ENCODE results near the gene CBX8.

Gene CBX8

DNA sequence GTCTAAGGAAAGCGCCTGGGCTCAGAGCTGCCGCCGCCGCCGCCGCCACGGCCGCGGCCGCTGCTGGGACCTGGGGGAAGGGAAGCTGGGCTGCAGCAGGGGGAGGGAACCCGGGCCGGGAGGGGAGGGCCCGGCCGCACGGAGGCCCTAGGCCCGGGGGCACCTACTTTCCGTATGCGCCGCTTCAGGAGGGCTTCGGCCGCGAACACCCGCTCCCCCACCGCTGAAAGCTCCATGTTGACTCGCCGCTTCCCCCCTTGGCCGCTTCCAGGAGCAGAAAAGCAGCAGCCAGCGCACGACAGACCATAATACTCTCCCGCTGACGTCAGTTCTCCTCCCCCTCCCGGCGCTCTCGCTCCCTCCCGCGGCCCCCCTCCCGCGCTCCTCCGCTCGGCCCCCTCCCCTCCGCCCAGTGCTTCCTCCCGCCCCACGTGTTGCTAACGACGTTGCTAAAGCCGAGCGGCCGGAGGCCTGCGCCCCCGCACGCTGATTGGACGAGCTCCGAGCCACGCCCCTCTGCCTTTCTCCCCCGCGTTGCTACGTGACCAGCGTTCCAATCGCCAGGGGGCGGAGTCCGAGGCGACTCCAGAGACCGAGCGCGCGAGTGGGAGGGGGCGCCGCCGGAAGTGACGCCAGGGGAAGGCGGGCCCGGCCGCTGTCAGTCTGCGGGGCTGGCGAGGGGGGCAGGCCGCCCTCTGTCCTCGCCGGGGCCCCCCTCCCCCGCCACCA is at the start of gene CBX8:
TSS of gene CBX8 (minus strand) at position 315 of the 729 bp plus-strand sequence. CDS start at position 236, 79 bp downstream.
- DNase-seq: peak; percentile 100

DNA sequence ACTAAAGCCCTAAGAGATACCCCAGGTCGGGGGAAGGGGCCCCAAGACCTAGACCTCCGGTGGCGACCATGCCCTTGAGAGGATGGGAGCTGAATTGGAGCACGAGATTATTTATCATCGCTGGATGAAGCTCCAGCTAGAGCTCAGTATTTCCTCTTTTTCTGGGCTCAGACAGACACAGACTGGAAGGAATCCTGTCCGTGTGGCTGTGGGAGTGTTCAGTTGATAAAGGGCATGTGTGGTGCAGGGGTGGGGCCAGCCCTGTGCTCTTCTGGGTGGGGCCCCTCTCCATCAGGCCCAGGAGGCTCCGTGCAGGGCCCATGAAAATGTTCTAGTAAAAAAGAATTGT is 48.7 kb upstream of the CBX8 start:
- peak; percentile 25 for DNase-seq

DNA sequence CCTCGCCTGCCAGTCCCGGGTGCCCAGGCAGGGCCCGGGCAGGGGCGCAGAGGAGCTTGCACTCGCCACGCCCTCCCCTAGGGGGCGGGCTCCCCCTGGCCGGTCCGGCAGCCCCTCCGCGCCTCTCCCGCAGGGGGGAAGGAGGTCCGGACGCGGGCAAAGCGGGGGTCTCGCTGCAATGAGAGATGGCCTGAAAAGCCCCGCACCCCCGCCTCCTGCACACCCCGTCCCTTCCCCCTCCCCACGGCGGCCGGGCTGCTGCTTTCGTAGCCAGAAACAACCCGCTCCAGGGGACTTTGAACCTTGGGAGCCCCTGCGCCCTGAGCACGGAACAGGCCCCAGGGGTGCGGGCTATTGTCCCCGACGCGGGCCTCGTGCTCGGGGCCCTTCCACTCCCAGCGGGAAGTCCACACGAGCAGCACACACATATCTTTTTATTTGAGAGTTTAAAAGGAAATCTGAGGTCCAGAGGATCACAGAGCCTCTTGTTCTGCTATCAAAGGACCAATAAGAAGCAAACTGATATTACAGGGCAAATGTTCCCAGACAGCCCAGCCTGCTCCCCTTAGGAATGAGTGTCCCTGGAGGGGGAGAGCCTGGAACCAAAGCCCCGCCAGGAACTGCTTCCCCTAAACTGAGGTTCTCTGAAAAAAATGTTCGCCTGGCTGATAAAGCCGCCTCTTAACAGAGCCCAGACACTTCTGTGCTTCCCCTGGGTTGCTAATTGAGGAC is 48.2 kb upstream of the CBX8 start:
- no peak for DNase-seq

DNA sequence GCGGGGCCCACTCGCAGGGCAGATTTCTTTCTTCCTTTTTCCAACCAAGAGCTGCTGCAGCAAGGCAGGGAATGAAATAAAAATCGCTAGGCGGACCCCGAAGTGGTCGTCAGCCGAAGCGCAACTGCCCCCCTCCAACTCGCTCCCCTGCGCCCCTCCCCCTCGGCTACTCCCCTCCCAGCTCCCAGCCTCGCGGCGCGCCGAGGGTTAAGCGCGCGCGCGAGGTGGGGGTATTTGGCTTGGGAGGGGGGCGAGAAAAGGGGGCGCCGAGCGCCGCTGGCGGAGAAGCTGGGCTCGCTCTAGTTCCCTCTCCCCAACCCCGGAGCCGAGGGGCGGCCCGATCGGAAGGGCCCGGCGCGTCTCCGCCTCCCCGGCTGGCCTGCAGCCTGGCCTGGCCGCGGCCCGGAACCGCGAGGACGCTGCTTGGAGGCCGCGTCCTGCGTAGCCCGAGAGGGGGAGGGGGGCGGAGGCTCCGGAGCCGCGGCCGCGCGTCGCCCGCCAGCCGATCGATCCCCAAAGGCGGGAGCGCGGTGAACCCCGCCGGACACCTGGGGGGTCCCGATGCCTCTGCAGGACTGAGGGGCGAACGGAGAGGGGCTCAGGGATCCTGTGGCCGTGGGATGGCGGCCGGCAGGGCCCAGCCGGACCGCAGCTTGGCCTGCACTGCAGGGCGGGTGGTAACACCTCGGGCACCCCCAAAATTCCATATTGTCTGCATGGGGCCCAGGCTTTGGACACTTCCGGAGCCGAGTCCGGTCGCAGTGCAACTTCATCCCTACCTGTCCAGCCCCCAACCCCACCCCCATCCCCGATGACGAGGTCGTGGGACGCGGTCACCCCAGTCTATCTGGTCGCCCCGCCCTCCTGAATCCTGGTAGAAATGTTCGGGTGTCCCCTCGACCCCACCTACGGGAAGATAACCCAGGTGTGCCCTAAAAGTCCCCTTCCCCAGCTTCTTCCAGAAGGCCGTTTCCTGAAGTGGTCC is 47.2 kb upstream of the CBX8 start:
- DNase-seq: no peak

DNA sequence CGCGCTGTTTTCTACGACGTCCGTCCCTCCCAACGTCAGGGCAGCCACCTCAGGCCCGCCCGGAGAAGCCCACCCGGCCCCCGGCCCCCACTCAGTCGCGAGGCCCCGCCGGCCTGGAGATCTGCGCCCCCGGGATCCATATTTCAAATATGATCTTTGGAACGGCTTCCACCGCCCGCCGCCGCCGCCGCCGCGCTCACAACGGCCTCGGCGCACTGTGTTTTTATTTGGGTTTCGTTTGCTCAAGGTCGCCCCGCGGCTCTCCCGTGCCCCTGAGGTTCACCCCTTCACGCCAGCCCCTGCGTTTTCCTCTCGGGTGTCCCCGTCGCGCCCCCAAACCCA is 46.6 kb upstream of the CBX8 start:
- no peak for DNase-seq

DNA sequence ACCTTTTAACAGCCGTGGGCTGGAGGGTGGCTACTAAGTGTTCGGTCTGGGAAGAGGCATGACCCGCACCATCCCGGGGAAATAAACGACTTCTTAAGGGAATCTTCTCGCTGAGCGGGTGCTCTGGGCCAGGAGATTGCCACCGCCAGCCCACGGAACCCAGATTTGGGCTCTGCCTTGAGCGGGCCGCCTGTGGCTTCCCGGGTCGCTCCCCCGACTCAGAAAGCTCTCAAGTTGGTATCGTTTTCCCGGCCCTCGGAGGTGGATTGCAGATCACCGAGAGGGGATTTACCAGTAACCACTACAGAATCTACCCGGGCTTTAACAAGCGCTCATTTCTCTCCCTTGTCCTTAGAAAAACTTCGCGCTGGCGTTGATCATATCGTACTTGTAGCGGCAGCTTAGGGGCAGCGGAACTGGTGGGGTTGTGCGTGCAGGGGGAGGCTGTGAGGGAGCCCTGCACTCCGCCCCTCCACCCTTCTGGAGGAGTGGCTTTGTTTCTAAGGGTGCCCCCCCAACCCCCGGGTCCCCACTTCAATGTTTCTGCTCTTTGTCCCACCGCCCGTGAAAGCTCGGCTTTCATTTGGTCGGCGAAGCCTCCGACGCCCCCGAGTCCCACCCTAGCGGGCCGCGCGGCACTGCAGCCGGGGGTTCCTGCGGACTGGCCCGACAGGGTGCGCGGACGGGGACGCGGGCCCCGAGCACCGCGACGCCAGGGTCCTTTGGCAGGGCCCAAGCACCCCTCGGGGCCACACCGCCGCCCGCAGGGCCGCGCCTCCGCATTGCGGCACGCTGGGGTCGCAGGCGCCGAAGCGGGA is 46.0 kb upstream of the CBX8 start:
- DNase-seq: no peak

DNA sequence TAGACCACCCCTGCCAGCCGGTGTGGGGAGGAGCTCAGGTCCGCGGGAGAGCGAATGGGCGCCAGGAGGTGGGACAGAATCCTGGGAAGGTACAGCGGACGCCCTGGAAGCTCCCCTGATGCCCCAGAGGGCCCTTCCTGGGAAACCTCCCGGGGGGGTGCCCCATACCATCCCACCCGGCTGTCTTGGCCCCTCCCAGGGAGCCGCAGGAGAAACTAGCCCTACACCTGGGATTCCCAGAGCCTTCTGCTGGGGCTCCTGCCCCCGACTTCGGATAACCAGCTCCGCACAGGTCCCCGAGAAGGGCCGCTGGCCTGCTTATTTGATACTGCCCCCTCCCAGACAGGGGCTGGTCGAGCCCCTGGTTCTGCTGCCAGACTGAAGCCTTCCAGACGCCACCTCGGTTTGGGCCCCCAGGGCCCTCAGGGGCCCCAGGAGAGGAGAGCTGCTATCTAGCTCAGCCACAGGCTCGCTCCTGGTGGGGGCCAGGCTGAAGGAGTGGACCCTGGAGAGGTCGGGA is 45.3 kb upstream of the CBX8 start:
- DNase-seq: no peak

DNA sequence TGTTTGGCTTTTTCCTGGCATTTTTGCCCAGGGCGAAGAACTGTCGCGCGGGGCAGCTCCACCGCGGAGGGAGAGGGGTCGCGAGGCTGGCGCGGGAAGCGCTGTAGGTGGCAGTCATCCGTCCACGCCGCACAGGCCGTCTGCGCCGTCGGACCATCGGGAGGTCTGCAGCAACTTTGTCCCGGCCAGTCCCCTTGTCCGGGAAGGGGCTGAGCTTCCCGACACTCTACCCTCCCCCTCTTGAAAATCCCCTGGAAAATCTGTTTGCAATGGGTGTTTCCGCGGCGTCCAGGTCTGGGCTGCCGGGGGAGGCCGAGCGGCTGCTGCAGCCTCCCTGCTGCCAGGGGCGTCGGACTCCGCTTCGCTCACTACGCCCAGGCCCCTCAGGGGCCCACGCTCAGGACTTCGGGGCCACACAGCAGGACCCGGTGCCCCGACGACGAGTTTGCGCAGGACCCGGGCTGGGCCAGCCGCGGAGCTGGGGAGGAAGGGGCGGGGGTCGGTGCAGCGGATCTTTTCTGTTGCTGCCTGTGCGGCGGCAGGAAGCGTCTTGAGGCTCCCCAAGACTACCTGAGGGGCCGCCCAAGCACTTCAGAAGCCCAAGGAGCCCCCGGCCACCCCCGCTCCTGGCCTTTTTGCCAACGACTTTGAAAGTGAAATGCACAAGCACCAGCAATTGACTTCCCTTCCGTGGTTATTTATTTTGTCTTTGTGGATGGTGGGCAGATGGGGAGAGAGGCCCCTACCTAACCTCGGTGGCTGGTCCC is 44.7 kb upstream of the CBX8 start:
- no peak for DNase-seq

DNA sequence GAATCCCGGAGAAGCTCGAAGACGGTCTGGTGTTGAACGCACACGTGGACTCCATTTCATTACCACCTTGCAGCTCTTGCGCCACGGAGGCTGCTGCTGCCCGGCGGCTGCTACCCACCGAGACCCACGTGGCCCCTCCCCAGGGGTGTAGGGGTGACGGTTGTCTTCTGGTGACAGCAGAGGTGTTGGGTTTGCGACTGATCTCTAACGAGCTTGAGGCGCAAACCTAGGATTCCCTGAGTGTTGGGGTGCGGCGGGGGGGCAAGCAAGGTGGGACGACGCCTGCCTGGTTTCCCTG is 44.1 kb upstream of the CBX8 start:
- DNase-seq: no peak

DNA sequence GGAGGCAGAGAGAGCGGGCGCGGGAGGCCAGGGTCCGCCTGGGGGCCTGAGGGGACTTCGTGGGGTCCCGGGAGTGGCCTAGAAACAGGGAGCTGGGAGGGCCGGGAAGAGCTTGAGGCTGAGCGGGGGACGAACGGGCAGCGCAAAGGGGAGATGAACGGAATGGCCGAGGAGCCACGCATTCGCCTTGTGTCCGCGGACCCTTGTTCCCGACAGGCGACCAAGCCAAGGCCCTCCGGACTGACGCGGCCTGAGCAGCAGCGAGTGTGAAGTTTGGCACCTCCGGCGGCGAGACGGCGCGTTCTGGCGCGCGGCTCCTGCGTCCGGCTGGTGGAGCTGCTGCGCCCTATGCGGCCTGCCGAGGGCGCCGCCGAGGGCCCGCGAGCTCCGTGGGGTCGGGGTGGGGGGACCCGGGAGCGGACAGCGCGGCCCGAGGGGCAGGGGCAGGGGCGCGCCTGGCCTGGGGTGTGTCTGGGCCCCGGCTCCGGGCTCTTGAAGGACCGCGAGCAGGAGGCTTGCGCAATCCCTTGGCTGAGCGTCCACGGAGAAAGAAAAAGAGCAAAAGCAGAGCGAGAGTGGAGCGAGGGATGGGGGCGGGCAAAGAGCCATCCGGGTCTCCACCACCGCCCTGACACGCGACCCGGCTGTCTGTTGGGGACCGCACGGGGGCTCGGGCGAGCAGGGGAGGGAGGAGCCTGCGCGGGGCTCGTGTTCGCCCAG is 43.6 kb upstream of the CBX8 start:
- DNase-seq: no peak

DNA sequence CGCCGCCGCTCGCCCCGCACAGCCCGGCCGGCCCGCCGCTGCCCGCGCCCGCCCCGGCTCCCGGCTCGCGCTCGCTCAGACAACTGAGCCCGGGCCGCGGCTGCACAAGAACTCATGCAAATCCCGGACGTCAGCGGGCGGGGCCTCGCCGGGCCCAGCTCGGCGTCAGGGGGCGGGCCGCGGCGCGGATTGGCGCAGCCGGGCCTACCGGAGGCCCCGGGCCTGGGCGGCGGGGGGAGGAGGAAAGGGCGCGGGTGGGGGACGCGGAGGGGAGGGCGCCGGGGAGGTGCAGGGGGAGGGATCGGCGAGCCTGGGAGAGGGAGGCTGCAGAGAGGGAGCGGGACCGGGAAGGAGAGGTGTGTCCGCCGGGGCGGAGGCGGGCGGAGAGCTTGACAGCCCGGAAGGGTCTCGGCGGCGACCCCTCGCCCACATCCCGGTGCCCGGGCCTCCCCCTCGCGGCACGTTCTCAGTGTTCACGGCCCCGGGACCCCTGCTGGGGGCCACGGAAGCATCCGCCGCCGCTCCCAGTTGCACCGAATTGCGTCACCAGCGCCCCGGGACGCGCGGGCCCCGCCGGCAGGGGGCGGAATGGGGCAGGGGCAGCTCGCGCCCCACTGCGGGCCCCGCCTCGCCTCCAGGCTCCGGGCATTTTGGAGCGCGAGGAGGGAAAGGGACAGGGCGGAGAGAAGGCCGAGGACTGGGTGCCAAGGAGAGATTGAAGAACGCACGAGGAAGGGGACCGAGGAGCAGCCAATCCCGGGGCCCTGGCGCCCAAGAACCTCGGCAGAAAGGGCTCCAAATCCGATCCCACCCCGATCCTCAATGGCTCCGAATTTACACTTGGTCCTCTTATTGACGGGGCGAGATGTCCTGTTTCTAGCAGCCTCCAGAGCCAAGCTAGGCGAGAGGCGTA is 42.7 kb upstream of the CBX8 start, which contains the start of gene CBX4:
TSS of gene CBX4 (minus strand) at position 85 of the 913 bp plus-strand sequence. CDS start 189 bp downstream, outside the sequence.
- DNase-seq: peak; percentile 90

DNA sequence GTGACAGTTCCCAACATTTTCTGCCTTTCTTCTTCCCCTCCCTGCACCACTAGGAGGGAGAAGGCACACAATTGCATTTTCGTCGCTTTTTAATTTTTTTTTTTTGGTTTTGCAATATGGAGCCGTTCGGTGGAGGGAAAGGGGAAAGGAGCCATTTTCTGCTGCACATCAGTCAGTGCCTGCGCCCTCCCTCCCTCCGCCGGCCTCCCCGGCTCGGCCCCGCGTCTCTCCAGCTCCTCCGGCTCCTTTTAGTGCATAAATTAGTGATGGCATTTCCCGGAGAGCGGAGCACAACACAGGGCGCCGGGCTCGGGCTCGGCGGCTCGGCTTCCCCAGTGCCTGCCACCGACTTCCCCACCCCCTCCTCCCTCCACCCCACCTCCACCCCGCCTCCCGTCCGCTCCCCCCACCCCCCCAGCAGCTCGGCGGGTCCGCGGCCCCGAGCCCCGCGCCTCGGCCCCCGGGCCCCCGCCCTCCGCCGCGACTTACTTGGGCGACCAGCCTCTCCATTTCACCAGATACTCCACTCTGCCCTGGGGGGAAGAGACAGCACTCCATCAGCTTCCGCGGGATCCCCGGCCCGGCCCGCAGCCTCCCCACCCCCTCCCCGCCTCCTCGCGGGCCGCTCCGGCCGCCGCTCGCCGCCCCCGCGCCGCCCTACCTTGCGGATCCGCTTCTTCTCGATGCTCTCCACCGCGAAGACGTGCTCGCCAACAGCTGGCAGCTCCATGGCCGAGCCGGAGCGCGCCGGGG is 41.8 kb upstream of the CBX8 start:
- DNase-seq: no peak

DNA sequence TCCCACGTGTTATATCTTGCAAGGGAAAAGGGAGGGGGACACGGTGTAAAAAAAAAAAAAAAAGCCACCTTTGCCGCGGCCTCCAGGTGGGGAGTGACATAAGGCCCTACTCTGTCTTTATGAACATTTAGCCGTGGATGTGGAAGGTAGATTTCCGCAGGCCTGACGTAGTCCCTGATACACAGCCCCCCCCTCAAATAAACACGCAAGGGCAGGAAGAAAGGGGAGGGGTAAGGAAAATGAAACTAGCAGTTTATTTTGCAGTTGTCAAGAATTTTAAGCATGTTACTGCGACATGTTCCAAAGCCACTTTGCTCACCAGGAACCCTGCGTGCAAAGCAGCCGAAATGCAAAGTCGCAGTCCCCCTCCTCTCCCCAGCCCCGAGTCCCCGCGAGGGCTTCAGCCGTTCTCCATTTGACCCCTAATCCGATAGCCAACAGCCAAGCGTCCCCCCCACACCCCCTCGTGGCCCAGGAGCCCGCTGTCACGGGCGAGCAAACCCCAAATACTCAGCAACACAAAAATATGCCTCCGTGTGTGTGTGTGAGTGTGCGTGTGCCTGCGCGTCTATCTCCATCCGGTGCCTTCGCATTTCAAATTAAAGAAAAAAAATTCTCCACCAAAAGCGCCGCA is 41.1 kb upstream of the CBX8 start:
- DNase-seq: no peak

DNA sequence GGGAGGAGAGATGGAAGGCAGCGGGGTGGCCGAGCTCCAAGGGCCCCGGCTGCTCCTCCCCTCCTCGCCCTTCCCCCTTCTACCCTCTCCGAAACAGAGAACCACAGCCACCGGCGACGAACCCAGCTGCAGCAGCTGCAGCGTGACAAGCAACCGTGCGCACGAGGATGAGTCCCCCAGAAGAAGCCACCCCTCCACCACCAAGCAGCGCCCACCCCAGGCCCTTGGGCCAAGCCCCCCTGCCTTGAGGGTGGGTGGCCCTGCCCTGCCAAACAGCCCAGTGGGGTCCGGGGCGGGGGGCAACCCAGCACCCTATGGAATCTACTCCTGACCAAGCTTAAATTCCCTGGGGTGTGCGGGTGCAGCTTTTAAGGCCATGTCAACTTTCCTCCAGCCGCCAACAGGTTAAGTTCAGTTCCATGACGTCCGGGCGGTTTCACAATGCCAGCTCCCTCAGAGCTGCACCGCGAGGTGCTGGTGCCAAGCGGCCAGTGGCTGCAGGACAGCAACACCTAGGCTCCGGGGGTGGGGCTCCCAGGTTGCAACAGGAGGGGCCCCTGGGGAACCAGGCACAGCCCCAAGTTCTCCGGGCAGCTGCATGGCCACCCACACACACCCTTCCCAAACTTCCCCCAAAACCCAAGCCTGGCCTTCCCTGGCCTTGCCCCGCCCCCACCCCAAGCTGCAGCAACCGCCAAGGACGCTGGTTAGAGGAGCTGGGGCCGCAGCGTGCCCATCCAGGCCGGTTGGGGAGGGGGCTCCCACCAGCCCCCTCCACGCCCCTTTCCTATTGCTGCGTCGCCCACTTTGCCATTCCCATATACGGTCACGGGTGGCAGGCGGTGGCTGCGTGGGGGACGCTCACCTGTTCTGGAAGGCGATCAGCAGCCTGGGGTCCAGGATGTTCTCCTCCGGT is 40.4 kb upstream of the CBX8 start:
- DNase-seq: no peak

DNA sequence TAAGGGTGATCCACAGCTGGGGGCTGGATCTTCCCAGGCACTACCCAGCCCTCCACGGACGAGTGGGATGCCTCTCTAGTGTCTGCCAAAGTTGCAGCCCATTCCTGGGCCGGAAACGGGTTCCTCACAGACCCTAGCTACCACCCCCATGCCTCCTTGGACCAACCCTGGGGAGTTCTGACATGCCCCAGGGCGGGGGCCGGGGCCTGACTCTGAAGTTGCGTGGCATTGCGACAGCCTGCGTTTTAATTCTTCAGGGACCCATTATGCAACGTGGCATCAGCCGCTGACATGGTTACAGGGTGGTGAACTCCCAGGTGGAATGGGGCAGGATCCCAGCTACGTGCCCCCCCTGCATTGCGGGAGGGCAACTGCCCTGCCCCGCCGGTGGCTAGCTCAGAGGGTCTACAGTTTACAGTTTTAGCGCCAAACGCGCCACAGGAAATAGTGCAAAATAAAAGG is 39.7 kb upstream of the CBX8 start:
- DNase-seq: no peak

DNA sequence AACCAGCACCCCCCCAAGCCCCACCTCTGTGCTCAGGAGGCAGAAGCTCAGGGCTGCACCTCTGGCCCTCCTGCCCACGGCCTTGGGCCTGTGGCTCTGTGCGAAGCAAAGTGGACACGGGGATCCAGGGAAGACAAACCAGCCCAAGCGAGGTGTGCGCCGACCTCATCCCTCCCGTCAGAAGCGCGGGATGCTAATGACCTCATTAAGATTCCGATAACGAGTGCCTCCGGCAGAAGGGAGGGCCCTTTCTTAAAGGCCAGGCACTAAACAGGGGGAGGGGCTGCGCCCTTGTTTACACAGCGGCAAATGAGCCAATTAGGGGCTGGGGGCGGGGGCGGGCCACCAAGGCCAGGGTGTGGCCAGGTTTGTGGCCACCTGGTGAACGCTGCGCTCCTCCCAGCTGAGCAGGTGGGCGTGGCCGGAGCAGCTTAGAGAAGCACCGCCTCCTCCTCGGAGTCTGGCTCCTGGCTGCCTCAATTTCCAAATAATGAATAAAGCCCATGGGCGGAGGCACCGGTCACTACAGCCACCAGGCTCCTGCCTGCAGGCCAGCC is 39.2 kb upstream of the CBX8 start:
- DNase-seq: no peak

DNA sequence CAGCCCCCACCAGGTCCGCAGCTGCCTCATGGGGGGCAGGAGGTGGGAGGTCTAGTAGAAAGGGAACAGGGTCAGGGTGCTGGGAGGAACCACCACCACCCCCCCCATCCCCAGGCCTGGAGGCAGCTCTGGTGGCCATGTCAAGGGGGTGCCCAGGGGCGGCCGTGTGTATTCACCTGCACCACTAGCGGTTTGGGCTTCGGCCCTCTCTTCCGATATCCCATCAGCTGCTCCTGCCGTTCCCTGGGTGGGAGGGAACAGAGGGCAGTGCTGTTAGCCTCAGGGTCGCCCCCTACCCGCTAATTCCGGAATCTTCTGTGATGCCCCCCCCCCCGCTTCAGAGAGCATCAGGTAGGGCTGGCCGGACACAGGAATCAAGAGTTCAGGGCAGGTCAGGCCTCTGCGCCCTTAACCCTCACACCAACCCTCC is 38.6 kb upstream of the CBX8 start:
- no peak for DNase-seq
